ENCODE results near the gene NFAT5.
"Not testable (repeated sequence)": the region's sequence is repeated elsewhere in the genome, so short reads cannot be mapped to it uniquely, and the experiment has no call there.

Gene NFAT5

DNA sequence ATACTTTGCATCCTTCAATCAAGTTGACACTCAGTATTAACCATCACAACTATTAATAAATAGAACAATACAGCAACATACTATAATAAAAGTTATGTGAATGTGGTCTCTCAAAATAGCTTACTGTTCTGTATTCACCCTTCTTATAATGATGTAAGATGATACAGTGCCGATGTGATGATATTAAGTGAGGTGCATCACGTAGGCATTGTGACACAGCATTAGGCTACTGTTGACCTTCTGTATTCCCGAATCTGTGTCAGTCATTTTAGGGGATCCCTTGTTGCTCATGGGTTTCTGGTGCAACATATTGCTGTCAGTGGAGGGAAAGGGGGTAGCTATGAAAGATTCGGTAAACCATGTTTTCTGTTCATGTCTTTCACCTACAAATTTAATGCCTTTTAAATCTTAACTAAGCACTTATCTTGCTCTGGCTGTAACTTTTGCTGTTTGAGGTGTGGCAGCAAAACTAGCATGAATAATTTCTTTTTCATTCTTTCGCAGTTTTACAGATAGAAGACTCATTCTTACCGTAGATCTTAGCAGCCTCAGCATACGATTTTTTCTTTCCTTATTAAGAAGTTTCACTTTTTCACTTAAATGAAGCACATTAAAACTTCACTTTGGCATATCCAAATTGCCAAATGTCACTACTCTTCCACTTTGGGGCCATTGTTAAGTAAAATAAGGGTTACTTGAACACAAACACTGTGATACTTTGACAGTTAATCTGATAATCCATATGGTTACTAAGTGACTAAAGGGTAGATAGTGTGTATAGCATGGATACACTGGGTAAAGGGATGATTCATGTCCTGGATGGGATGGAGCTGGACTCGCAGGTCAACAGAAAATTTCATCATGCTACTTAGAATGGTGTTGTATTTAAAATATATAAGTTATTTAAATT, 29.6 kb downstream of the NFAT5 start:
- no peak for DNase-seq

- no peak for DNase-seq
These were observed 31.0 kb downstream of the NFAT5 start for GRCh38 chr16:69596801-69597200.

DNA sequence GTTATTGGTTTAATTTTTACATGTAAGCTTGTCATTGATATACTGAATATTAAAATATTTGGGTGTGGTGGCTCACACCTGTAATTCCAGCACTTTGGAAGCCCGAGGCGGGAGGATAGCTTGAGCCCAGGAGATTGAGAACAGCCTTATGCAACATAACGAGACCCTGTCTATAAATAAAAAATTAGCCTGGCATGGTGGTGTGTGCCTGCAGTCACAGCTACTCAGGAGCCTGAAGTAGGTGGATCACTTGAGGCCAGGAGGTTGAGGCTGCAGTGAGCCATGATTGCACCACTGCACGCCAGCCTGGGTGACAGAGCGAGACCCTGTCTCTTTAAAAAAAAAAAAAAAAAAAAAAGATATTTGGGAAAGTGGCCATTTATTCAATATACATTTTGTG, 32.3 kb downstream of the NFAT5 start:
- no peak for DNase-seq

DNA sequence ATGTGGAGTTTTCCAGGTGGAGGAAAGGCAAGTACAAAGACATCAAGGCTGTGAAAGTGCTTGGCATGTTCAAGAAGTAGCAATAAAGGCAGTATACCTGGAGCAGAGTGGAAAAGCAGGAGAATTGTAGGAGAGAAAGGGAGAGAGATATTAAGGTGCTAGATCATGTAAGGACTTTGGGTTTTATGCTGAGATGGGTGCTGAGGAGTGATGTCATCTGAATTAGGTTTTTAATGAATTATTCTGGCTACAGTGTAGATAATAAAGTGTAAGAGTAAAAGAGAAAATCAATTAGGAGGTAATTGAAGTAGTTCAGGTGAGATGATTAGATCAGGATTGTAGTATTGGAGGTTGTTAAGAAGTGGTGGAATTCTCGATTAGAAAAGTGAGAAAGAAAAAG, 34.0 kb downstream of the NFAT5 start:
- DNase-seq, result no peak

DNA sequence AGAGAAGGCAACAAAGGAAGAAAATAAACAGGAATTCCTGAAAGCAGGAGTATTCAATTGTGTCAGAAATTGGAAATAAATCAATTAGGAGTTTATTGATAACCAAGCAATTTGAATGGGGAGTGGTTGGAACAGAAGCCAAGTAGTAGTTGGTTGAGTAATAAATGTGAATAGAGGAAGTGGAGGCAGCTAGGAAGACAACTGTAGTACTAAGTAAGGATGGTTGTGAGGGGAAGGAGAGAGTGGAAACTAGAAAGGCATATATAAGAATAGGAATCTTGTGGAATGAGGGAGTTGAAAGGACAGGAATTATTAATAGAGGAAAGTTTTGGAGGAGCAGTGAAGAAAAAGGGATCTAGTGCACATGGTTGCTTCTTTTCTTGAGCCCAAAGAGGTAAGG, 34.4 kb downstream of the NFAT5 start:
- DNase-seq, result no peak

DNA sequence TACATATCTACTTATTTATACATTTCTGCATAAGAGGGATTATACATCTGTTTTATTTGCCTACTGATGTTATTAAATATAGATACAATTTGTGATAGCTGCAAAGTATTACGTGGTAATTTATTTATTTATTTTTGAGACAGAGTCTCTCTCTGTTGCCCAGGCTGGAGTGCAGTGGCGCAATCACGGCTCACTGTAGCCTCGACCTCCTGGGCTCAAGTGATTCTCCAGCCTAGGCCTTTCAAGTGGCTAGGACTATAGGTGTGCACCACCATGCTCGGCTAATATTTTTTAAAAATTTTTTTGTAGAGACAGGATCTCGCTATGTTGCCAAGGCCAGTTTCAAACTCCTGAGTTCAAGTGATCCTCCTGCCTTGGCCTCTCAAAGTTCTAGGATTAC, 35.5 kb downstream of the NFAT5 start:
- DNase-seq, result no peak

- DNase-seq, result no peak
These were observed 41.2 kb downstream of the NFAT5 start for GRCh38 chr16:69606985-69607384.

DNA sequence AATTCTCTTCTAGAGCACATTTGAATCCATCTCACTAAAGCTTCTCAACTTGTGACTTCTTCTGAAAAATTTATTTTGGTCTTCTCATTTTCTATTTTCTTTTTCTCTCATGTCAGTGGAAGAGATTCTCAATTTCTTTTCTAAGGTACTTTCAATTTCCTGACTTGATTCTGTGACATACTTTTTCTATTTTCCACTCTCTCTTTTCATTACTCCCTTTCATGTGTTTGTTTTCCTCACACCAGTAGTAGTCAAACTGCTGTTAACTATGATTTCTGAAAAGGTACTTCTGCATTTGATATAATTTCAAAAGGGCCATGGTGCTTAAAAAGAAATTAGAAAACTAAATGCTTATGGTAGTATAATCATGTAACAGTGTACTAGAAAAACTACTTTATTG, 41.9 kb downstream of the NFAT5 start:
- DNase-seq, result no peak

GRCh38 chr16:69610356-69610755, 44.6 kb downstream of the NFAT5 start:
- DNase-seq, result no peak

GRCh38 chr16:69611103-69611640, 45.4 kb downstream of the NFAT5 start:
- no peak for DNase-seq

DNA sequence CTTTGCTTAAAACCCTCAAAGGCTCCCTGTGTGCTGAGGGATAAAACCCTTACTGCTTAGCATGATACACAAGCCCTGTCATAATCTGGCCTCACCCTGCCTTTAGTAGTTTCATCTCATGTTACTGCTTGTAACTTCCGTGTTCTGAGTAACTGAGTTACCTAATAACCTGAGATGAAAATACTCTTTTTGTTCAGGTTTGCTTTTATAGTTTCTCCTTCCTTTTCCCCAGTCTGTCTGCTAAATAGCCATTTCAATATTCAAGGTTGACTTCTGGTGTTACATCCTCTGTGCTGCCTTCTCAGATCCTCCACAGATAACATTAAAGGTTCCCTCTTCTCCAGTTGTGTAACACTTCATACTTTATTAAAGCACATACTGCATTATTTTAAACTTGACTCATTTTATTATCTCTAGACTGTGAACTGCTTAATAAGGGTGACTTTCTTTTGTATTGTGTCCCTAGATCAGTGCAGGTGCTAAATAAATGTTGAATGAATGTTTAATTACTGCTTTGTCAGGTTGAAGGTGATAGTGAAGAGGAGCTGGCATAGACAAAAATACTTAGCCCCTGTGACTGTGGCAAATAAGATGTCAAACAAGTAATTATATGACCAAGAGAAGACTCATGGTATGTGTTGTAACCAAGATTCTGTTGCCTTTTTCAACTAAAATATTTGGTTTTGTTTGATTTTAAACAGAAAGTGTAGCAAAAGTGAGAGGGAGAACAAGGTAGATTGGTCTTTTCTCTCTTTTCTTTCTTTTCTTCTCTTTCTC, 47.8 kb downstream of the NFAT5 start:
- DNase-seq, result no peak

DNA sequence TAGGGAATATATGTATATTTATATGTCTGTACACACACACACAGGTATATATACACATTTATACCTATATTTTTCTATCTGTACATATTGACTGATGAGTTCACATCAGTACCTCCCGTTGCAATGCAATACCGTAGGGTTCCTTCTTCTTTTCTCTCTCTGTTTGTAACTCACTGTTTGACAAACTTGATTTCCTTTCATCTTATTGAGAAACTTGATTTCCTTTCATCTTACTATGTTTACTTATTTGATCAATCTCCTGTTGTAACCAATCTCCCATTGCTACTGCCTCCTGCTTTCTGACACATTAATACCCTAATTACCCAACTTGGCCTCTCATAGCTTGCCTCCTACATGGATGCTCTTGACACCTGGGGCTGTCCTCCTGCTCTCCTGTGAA, 49.8 kb downstream of the NFAT5 start:
- no peak for DNase-seq

- DNase-seq, result no peak
These were observed 50.3 kb downstream of the NFAT5 start for GRCh38 chr16:69616082-69616481.

GRCh38 chr16:69618307-69618706, 52.5 kb downstream of the NFAT5 start:
- no peak for DNase-seq

DNA sequence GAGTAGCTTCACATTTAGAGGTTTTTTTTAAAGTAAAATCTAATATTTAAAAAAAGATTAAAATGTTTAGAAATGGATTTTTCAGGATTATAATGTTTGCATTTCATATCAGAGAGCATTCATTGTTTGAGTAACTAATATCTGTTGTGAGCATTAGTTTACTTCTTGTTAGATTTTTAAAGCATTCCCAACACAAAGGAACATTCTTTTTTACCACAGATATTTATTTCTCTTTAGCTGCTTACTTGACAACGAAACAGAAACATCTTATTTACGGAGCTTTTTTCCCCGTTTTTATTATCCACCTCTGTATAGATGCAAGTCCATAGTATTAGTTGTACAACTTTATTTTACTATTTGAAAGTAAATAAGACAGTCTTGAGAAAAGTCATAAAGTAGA, 53.0 kb downstream of the NFAT5 start:
- DNase-seq, result no peak

DNA sequence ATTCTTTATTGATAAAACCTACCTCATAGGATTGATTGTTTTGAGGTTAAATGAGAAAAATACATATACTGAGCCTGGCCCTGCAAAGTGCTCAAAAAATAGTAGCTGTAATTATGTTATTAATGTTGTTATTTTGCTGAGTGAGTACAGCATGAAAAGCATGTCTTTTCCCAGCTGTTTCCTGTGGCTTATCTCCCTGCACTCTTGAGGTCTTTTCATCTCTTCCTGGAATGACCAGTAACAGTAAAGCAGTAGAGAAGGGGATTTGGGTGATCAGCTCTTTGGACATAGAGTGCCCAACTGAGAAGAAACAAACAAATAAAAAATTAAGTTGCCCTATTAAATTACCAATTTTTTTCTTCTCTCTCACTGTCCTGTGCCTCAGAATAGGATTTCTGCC, 53.7 kb downstream of the NFAT5 start:
- DNase-seq, result no peak

GRCh38 chr16:69620573-69620972, 54.8 kb downstream of the NFAT5 start:
- no peak for DNase-seq

GRCh38 chr16:69621225-69621624, 55.5 kb downstream of the NFAT5 start:
- no peak for DNase-seq

DNA sequence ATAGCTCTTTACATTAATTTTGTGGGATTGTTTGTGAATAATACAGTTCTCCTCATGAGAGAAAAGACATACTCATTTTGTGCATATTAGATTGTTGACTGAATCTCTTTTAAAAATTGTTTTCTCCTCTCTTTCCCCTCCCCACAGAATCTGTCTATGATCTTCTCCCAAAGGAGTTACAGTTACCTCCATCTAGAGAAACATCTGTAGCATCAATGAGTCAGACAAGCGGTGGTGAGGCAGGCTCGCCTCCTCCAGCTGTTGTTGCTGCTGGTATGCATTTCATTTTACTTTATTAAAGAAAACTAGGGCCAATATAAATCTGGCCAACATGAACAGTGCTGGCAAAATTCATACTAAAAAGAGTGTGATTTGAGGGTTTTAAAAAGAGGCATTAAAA, 60.5 kb downstream of the NFAT5 start:
- DNase-seq, result no peak

- no peak for DNase-seq
These were observed 67.1 kb downstream of the NFAT5 start for GRCh38 chr16:69632828-69633227.

DNA sequence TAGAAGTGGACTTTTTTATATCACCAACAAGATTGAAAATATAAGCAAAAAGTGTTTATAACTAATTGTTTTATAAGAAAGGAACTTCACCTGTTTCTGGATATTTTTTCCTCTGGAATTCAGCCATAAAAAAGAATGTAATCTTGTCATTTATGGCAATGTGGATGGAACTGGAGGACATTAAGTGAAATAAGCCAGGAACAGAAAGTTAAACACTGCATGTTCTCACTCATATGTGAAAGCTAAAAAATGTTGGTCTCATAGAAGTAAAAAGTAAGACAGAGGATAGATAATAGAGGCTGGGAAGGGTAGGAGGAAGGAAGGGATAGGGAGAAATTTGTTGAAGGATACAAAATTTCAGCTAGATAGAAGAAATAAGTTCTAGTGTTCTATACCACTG, 67.6 kb downstream of the NFAT5 start:
- DNase-seq, result no peak

DNA sequence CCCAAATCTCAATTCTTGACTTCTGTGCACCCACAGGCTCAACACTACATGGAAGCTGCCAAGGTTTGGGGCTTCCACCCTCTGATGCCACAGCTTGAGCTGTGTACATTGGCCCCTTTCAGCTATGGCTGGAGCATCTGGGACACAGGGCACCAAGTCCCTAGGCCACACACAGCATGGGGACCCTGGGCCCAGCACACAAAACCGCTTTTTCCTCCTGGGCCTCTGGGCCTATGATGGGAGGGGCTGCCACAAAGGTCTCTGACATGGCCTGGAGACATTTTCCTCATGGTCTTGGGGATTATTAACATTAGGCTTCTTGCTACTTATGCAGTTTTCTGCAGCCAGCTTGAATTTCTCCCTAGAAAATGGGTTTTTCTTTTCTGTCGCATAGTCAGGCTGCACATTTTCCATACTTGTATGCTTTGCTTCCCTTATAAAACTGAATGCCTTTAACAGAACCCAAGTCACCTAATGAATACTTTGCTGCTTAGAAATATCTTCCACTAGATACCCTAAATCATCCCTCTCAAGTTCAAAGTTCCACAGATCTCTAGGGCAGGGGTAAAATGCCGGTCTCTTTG, 70.9 kb downstream of the NFAT5 start:
- DNase-seq, result not testable (repeated sequence)

DNA sequence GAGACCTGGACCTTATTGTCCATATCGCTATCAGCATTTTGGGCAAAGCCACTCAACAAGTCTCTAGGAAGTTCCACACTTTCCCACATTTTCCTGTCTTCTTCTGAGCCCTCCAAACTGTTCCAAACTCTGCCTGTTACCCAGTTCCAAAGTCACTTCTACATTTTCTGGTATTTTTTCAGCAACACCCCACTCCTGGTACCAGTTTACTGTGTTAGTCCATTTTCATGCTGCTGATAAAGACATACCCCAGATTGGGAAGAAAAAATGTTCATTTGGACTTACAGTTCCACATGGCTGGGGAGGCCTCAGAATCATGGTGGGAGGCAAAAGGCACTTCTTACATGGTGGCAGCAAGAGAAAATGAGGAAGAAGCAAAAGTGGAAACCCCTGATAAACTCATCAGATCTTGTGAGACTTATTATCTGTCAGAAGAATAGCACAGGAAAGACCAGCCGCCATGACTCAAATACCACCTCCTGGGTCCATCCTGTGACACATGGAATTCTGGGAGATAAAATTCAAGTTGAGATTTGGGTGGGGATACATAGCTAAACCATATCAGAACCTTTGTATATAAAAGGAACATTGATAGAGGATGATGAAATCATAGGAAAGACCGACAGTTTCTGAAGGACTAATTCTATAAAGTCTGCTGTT, 71.6 kb downstream of the NFAT5 start:
- not testable (repeated sequence) for DNase-seq

All from activated gamma-delta T cell (primary cell).